Neural cell (in vitro differentiated cells): Measurements from ENCODE around the gene CALHM1. TPM values are rescaled to one million over a fixed set of nuclear protein-coding genes. Genes with fewer than 3 reads are reported as not detected.

ENCODE experiments used
- H2AFZ ChIP-seq: fragments of 200-600, 300-800 bp; sonication (generic), shearing (Covaris generic); 2 replicates; pipeline ENCODE4 v1.6.0; 2014; ENCODE audit warnings: low read depth, mild to moderate bottlenecking, antibody characterized with exemption, low read length, moderate library complexity
- H3F3A ChIP-seq: fragments of 200-600 bp; shearing (Covaris generic); 2 replicates; pipeline ENCODE4 v1.6.1; 2016; ENCODE audit warnings: mild to moderate bottlenecking, moderate library complexity, mixed read lengths, antibody characterized with exemption, low read length; ENCODE audit not compliant: insufficient read depth, poor library complexity, severe bottlenecking
- H3K27ac ChIP-seq: fragments of 200-600, 300-800 bp; sonication (generic), shearing (Covaris generic); 2 replicates; pipeline ENCODE4 v1.5.1; 2014; ENCODE audit warnings: mild to moderate bottlenecking, low read length, moderate library complexity
- H3K27me3 ChIP-seq: fragments of 300-800, 200-600 bp; sonication (generic), shearing (Covaris generic); 2 replicates; pipeline ENCODE4 v1.6.0; 2014; ENCODE audit warnings: mild to moderate bottlenecking, low read depth, low read length, moderate library complexity; ENCODE audit not compliant: insufficient read depth
- H3K36me3 ChIP-seq: fragments of 300-800, 200-600 bp; sonication (generic), shearing (Covaris generic); 2 replicates; pipeline ENCODE4 v1.5.1; 2014; ENCODE audit warnings: mild to moderate bottlenecking, antibody characterized with exemption, low read length, moderate library complexity; ENCODE audit not compliant: insufficient read depth
- H3K4me2 ChIP-seq: fragments of 300-800, 200-600 bp; sonication (generic), shearing (Covaris generic); 2 replicates; pipeline ENCODE4 v1.6.0; 2014; ENCODE audit warnings: mild to moderate bottlenecking, low read length
- H3K4me3 ChIP-seq: fragments of 300-800, 200-600 bp; sonication (generic), shearing (Covaris generic); 2 replicates; pipeline ENCODE4 v1.5.1; 2014; ENCODE audit warnings: mild to moderate bottlenecking, low read length, moderate library complexity
- H3K79me2 ChIP-seq: fragments of 200-600 bp; shearing (Covaris generic); replicated peaks from 2 replicates; pipeline ENCODE4 v1.6.0; 2014; ENCODE audit warnings: mild to moderate bottlenecking, low read length, moderate library complexity; ENCODE audit not compliant: insufficient read depth
- H3K9ac ChIP-seq: fragments of 300-800, 200-600 bp; sonication (generic), shearing (Covaris generic); 2 replicates; pipeline ENCODE4 v1.6.1; 2016; ENCODE audit warnings: mild to moderate bottlenecking, low read length, mixed read lengths
- H3K9me2 ChIP-seq: fragments of 200-600 bp; shearing (Covaris generic); 2 replicates; pipeline ENCODE4 v1.6.1; 2016; ENCODE audit warnings: mild to moderate bottlenecking, low read length, mixed read lengths; ENCODE audit not compliant: insufficient read depth
- H3K9me3 ChIP-seq: fragments of 200-600, 300-800 bp; sonication (generic), shearing (Covaris generic); 2 replicates; pipeline ENCODE4 v1.6.1; 2016; ENCODE audit warnings: mild to moderate bottlenecking, mixed run types, low read length, moderate library complexity, mixed read lengths
- H4K20me1 ChIP-seq: fragments of 200-600 bp; shearing (Covaris generic); 2 replicates; pipeline ENCODE4 v1.6.1; 2016; ENCODE audit warnings: mild to moderate bottlenecking, mixed run types; ENCODE audit not compliant: insufficient read depth
- EP300 ChIP-seq: fragments of 450-650 bp; conservative IDR thresholded peaks from 2 replicates; pipeline ENCODE4 v1.6.1; 2014; ENCODE audit warnings: antibody characterized with exemption, mild to moderate bottlenecking, moderate library complexity; ENCODE audit not compliant: poor library complexity, severe bottlenecking
- EZH2 ChIP-seq: fragments of 200-600, 300-800 bp; shearing (Covaris generic), sonication (generic); IDR thresholded peaks from 2 replicates; pipeline ENCODE4 v1.6.1; 2014; ENCODE audit warnings: antibody characterized with exemption, low read length, borderline replicate concordance, mild to moderate bottlenecking; ENCODE audit not compliant: insufficient read depth, poor library complexity, severe bottlenecking
- MXI1 ChIP-seq: fragments of 450-650 bp; conservative IDR thresholded peaks from 2 replicates; pipeline ENCODE4 v1.6.1; 2014; ENCODE audit warnings: antibody characterized with exemption, mild to moderate bottlenecking; ENCODE audit not compliant: poor library complexity, severe bottlenecking
- POLR2AphosphoS5 ChIP-seq: IDR thresholded peaks from 2 replicates; pipeline ENCODE4 v1.6.1; 2012
- RAD21 ChIP-seq: fragments of 450-650 bp; conservative IDR thresholded peaks from 2 replicates; pipeline ENCODE4 v1.6.1; 2014; ENCODE audit warnings: antibody characterized with exemption, mild to moderate bottlenecking, moderate library complexity
- SMC3 ChIP-seq: fragments of 450-650 bp; conservative IDR thresholded peaks from 2 replicates; pipeline ENCODE4 v1.6.1; 2014; ENCODE audit warnings: antibody characterized with exemption, mild to moderate bottlenecking, moderate library complexity; ENCODE audit not compliant: poor library complexity
- TAF1 ChIP-seq: IDR thresholded peaks from 2 replicates; pipeline ENCODE4 v1.6.1; 2012; ENCODE audit warnings: low read depth
- polyA plus RNA-seq: library from polyadenylated mRNA; depleted of rRNA; stranded (reverse); fragments of >200 nt; gene quantifications from 2 replicates; pipeline ENCODE4 v1.2.3, GENCODE V29; 2014
- TF ChIP-seq, protein P1 (sequence below): fragments of 450-650 bp; IDR thresholded peaks from 2 replicates; pipeline ENCODE4 v1.5.1; 2014; ENCODE audit warnings: antibody characterized with exemption, mild to moderate bottlenecking, moderate library complexity; ENCODE audit not compliant: poor library complexity, severe bottlenecking
- TF ChIP-seq, protein P2 (sequence below): IDR thresholded peaks from 2 replicates; pipeline ENCODE4 v1.6.1; 2012; ENCODE audit warnings: borderline replicate concordance

The CALHM1 gene
- polyA plus RNA-seq, 1 donor from 2014 or later = not detected

DNA sequence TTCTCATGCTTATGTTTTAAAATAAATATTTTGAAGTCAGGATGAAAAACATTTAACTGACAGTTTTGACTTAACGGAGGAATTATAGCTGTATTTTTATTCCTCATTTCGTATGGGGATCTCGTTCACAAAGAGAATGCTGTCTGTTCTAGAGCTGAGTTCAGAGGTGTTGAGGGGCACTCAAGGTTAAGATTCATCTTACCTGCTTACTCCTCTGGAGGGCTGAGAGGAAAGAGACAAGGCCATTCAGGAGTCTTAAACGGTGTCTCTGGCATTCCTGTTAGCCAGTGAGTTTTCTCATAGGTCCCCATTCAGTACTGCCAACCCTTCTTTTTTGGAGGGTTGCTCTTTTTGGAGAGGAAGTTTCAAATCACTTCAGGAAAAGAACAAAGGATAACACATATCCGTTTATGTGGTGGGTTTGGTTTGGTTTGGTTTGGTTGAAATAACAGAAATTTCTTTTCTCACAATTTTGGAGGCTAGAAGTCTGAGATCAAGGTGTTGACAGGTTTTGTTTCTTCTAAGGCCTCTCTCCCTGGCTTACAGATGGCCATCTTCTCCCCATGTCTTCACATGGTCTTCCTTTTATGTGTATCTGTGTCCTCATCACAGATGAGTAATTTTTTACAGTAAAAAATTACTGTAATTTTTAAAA, 29.6 kb downstream of the CALHM1 start:
- Histone ChIP-seq H3K9ac (no peak overlapping the region), H3K79me2 (no peaks in the 10 kb centered on the region), H3K9me2 (no peaks in the 10 kb centered on the region), H3K27me3 (no peaks in the 10 kb centered on the region), H3K9me3 (no peaks in the 10 kb centered on the region), H3K4me3 (no peak overlapping the region), H4K20me1 (no peaks in the 10 kb centered on the region), H3F3A (no peaks in the 10 kb centered on the region), H3K27ac (no peak overlapping the region), H2AFZ (no peak overlapping the region), H3K36me3 (no peaks in the 10 kb centered on the region), H3K4me2 (no peak overlapping the region)
- TF ChIP-seq SMC3 = no peak
- no peak for TF ChIP-seq EZH2

DNA sequence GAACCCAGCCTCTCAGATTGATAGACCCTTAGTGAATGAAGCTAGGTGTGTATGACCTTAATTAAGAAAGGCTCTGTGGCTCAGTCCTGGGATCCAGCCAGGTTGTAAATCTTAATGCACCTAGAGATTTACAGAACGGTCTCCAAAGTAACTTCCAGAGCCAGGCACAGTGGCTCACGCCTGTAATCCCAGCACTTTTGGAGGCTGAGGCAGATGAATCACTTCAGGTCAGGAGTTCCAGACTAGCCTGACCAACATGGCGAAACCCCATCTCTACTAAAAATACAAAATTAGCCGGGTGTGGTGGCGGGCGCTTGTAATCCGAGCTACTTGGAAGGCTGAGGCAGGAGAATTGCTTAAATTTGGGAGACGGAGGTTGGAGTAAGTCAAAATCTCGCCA, 30.8 kb downstream of the CALHM1 start:
- Histone ChIP-seq H3K4me3 (no peak overlapping the region), H3K79me2 (no peaks in the 10 kb centered on the region), H3K9me3 (no peaks in the 10 kb centered on the region), H2AFZ (no peak overlapping the region), H3K9ac (no peak overlapping the region), H3K36me3 (no peaks in the 10 kb centered on the region), H3K9me2 (no peaks in the 10 kb centered on the region), H4K20me1 (no peaks in the 10 kb centered on the region), H3F3A (no peaks in the 10 kb centered on the region), H3K27me3 (no peaks in the 10 kb centered on the region), H3K27ac (no peak overlapping the region), H3K4me2 (no peak overlapping the region)
- TF ChIP-seq SMC3 (no peak), MXI1 (no peak), EP300 (no peak), TAF1 (no peak), EZH2 (no peak), RAD21 (no peak), POLR2AphosphoS5 (no peak)
- TF ChIP-seq, protein P1, sequence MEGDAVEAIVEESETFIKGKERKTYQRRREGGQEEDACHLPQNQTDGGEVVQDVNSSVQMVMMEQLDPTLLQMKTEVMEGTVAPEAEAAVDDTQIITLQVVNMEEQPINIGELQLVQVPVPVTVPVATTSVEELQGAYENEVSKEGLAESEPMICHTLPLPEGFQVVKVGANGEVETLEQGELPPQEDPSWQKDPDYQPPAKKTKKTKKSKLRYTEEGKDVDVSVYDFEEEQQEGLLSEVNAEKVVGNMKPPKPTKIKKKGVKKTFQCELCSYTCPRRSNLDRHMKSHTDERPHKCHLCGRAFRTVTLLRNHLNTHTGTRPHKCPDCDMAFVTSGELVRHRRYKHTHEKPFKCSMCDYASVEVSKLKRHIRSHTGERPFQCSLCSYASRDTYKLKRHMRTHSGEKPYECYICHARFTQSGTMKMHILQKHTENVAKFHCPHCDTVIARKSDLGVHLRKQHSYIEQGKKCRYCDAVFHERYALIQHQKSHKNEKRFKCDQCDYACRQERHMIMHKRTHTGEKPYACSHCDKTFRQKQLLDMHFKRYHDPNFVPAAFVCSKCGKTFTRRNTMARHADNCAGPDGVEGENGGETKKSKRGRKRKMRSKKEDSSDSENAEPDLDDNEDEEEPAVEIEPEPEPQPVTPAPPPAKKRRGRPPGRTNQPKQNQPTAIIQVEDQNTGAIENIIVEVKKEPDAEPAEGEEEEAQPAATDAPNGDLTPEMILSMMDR = no peak
- TF ChIP-seq, protein P2, sequence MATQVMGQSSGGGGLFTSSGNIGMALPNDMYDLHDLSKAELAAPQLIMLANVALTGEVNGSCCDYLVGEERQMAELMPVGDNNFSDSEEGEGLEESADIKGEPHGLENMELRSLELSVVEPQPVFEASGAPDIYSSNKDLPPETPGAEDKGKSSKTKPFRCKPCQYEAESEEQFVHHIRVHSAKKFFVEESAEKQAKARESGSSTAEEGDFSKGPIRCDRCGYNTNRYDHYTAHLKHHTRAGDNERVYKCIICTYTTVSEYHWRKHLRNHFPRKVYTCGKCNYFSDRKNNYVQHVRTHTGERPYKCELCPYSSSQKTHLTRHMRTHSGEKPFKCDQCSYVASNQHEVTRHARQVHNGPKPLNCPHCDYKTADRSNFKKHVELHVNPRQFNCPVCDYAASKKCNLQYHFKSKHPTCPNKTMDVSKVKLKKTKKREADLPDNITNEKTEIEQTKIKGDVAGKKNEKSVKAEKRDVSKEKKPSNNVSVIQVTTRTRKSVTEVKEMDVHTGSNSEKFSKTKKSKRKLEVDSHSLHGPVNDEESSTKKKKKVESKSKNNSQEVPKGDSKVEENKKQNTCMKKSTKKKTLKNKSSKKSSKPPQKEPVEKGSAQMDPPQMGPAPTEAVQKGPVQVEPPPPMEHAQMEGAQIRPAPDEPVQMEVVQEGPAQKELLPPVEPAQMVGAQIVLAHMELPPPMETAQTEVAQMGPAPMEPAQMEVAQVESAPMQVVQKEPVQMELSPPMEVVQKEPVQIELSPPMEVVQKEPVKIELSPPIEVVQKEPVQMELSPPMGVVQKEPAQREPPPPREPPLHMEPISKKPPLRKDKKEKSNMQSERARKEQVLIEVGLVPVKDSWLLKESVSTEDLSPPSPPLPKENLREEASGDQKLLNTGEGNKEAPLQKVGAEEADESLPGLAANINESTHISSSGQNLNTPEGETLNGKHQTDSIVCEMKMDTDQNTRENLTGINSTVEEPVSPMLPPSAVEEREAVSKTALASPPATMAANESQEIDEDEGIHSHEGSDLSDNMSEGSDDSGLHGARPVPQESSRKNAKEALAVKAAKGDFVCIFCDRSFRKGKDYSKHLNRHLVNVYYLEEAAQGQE = no peak
